Pancreas (tissue), 10 donors: Measurements from ENCODE around the gene ZBTB7C. TPM values are rescaled to one million over a fixed set of nuclear protein-coding genes. Genes with fewer than 3 reads are reported as not detected.

Experiments
- ATAC-seq, 4 donors: fragments of 200-7000 bp; cut with Tn5 transposase; one replicate each; pipeline versions ENCODE4 v1.8.0 to v1.9.1; 2020; ENCODE audit warnings: mild to moderate bottlenecking in 4 of 4, moderate library complexity in 4 of 4
- DNase-seq, 6 donors: peaks; one replicate each; pipeline ENCODE4 v3.0.0-alpha.2; 2020
- FAIRE-seq: peaks from 2 replicates; lab custom pipeline; 2012; peaks lifted over from hg19 to GRCh38; lab: Jason Lieb, UNC
- H3K27ac ChIP-seq, 4 donors: fragments of 200-600 bp; sonication (generic); 1 replicate in 3 of 4; 2 replicates in 1 of 4; pipeline versions ENCODE4 v1.5.0 to v1.8.0; 2020
- H3K27me3 ChIP-seq, 4 donors: fragments of 200-600 bp; one replicate each; pipeline ENCODE4 v1.8.0; 2021
- H3K36me3 ChIP-seq, 3 donors: fragments of 200-600 bp; sonication (generic) in 1 of 3; one replicate each; pipeline versions ENCODE4 v1.5.0 to v1.8.0; 2020 to 2021
- H3K4me1 ChIP-seq, 3 donors: fragments of 200-600 bp; one replicate each; pipeline ENCODE4 v1.8.0; 2021
- H3K4me3 ChIP-seq, 4 donors: fragments of 200-600 bp; sonication (generic) in 2 of 4; one replicate each; pipeline versions ENCODE4 v1.5.0 to v1.8.0; 2020 to 2021
- H3K9me3 ChIP-seq, 4 donors: fragments of 200-600 bp; one replicate each; pipeline ENCODE4 v1.8.0; 2021
- CTCF ChIP-seq, 4 donors: fragments of 200-600 bp; sonication (generic) in 3 of 4; IDR thresholded peaks; one replicate each; pipeline versions ENCODE4 v1.5.0 to v1.8.0; 2021; ENCODE audit warnings: antibody characterized with exemption in 4 of 4
- WGBS, 2 donors: extraction: QIAGEN DNeasy Blood & Tissue Kit; methylation state at CpG; one replicate each; pipeline ENCODE4 v1.1.7; 2013; 5-methylcytosine and 5-hydroxymethylcytosine counted together
- intact Hi-C, 3 donors: fragments of 100-400 bp; cut with DNase I; formaldehyde crosslinking; loops; one replicate each; pipeline versions ENCODE4 v1.11.1 to v1.14.2; 2022
- polyA plus RNA-seq, 2 donors: library from polyadenylated mRNA; stranded (reverse); fragments of 200-250 nt; gene quantifications; one replicate each; pipeline ENCODE4 v1.2.3, GENCODE V29; 2013
- total RNA-seq, 6 donors: library from RNA; stranded (reverse); fragmentation: NEBNext Ultra II Directional in 4 of 6; extraction: Animal tissue kit (Norgen Biotek cat#: 25700) in 4 of 6; gene quantifications; one replicate each; pipeline versions ENCODE4 v1.2.1 to v1.2.4, GENCODE V29; 2021 to 2023
- donor health status: healthy with polysubstance abuse.
- donor health status: DM: no; HTN: no; CAD: no; lungs with moderate emphysema.
- donor health status: DM: no; HTN: no; CAD: no.
- donor health status: control.
- donor health status: control.
- donor health status: Bipolar disorder and iron deficiency.
- donor health status: DM: yes; HTN: yes; CAD: no.
- donor health status: DM: no; HTN: no; CAD: no.
- donor health status: DM: no; HTN: no; CAD: no.
- donor health status: DM: yes; HTN: yes; CAD: no.

ZBTB7C gene
- total and polyA plus RNA-seq, 8 donors, result 0.35 to 1.7 (median 0.91) TPM

GRCh38 chr18:48295586-48296311 lies 113.4 kb downstream of the ZBTB7C start:
- peak in 1 of 6 donors; percentile 68 for DNase-seq
- TF ChIP-seq CTCF (IDR thresholded peaks at IDR 0.05), result no peak
- Histone ChIP-seq H3K36me3 (no peaks in the 10 kb centered on the region), H3K27me3 (no peaks in the 10 kb centered on the region), H3K4me3 (no peak overlapping the region), H3K4me1 (no peaks in the 10 kb centered on the region), H3K9me3 (no peaks in the 10 kb centered on the region), H3K27ac (no peak overlapping the region)
- no peak for ATAC-seq
- no peak for FAIRE-seq
- intact Hi-C loops, result no loop called here
- 88 to 92% methylated on average over 9 to 10 of the region's 10 CpGs for WGBS, 2 donors

- intact Hi-C loops, result no loop called here
- Histone ChIP-seq H3K4me1 (no peaks in the 10 kb centered on the region), H3K4me3 (no peak overlapping the region), H3K36me3 (no peaks in the 10 kb centered on the region), H3K9me3 (no peaks in the 10 kb centered on the region), H3K27me3 (no peaks in the 10 kb centered on the region), H3K27ac (peak overlapping the region in 2 of 4 donors; percentile 2 to 27)
- WGBS, 2 donors, result 82 to 93% methylated on average over 12 of the region's 12 CpGs
- DNase-seq, result no peak
- TF ChIP-seq CTCF (IDR thresholded peaks at IDR 0.05), result no peak
- FAIRE-seq, result no peak
- no peak for ATAC-seq
Measured at GRCh38 chr18:48294899-48295585, 114.1 kb downstream of the ZBTB7C start.

DNA sequence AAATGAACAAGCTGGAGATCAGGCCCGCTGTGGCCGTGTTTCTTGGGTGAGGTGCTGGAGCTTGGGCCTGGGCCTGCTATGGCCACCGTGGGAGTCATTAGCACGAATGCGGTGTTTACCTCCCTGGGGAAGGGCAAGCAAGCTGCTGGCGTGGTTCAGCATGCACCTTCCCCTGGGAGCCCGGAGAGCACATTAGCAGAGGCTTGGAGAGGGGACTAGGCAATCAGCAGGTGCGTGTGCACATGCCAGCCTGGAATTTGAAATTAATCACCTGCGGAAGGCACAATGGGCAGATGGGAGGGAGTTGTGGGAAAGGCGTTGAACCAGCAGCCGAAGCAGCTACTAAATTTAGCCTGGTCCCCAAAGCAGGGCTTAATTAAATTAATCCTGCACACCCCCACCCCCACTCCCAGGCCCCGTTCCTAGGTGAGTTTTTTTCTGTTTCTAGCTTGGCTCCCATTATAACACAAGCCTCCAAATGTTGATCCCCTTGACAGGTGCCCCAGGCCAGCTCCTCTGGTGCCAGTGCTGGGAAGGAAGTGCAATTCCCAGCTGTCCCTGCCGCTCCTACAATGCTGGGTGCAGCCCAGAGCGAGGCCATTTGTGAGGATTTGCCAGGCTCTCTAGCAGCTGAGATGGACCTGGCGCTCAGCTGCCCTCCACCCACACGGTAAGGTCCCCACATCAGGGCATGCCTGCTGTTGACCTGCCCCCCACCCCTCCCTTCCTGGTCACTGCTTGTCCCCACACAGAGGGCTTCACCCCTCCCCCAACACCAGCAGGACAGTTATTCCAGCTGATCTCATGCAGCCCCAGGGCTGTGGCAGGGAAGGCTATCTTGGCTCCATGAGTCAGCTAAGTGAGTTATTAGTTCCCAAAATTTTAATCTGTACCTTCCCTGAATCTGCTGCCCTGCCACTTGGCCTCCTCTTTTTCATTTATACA lies 115.0 kb downstream of the ZBTB7C start:
- H3K36me3 ChIP-seq, result no peaks in the 10 kb centered on the region
- H3K27ac ChIP-seq, result peak overlapping the region in 2 of 4 donors; percentile 2 to 36
- intact Hi-C loops, result no loop called here
- DNase-seq (peak in 3 of 6 donors; percentile 44 to 49 (median 44)), ATAC-seq (peak; percentile 68 to 88 (median 77)), FAIRE-seq (no peak)
- H3K27me3 ChIP-seq, result no peaks in the 10 kb centered on the region
- TF ChIP-seq CTCF (IDR thresholded peaks at IDR 0.05), result no peak
- H3K9me3 ChIP-seq, result no peaks in the 10 kb centered on the region
- 53 to 55% methylated on average over 16 of the region's 16 CpGs for WGBS, 2 donors
- no peak overlapping the region for H3K4me3 ChIP-seq
- H3K4me1 ChIP-seq, result no peaks in the 10 kb centered on the region

DNA sequence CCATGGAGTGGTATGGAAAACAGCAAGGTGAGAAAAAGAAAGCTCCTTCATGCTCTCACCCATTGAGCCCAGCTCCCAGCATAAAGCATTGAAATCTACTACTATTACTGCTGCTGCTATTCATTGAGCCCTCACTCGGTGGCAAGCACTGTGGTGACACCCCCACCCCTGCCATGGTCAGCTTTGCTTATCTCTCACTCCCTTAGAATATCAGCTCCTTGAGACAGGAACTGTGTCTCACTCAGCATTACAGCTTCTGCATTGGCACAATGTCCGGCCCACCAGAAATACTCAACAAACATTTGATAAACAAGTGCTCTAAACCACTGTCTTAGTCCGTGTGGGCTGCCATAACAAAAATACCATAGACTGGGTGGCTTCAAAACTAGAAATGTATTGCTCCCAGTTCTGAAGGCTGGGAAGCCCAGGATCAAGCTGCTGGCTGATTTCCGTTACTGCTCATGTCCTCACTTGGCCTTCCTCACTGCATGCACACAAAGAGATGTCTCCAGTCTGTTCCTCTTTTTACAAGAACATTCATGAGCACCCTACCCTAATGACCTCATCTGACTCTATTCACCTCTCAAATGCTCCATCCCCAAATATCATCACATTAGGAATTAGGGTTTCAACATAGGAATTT lies 116.3 kb downstream of the ZBTB7C start:
- 69 to 86% methylated on average over 4 of the region's 4 CpGs for WGBS, 2 donors
- no peaks in the 10 kb centered on the region for H3K36me3 ChIP-seq
- DNase-seq (no peak), FAIRE-seq (no peak), ATAC-seq (no peak)
- no peak overlapping the region for H3K4me3 ChIP-seq
- TF ChIP-seq CTCF (IDR thresholded peaks at IDR 0.05), result no peak
- H3K27me3 ChIP-seq, result no peaks in the 10 kb centered on the region
- no peaks in the 10 kb centered on the region for H3K4me1 ChIP-seq
- no peak overlapping the region for H3K27ac ChIP-seq
- no peaks in the 10 kb centered on the region for H3K9me3 ChIP-seq
- intact Hi-C loops, result no loop called here
